Neural cell (in vitro differentiated cells): Measurements from ENCODE around the gene PSMC3. TPM values are rescaled to one million over a fixed set of nuclear protein-coding genes. Genes with fewer than 3 reads are reported as not detected.

Source experiments
- H2AFZ ChIP-seq: fragments of 200-600, 300-800 bp; sonication (generic), shearing (Covaris generic); 2 replicates; pipeline ENCODE4 v1.6.0; 2014; ENCODE audit warnings: low read depth, mild to moderate bottlenecking, antibody characterized with exemption, low read length, moderate library complexity
- H3F3A ChIP-seq: fragments of 200-600 bp; shearing (Covaris generic); 2 replicates; pipeline ENCODE4 v1.6.1; 2016; ENCODE audit warnings: mild to moderate bottlenecking, moderate library complexity, mixed read lengths, antibody characterized with exemption, low read length; ENCODE audit not compliant: insufficient read depth, poor library complexity, severe bottlenecking
- H3K27ac ChIP-seq: fragments of 200-600, 300-800 bp; sonication (generic), shearing (Covaris generic); 2 replicates; pipeline ENCODE4 v1.5.1; 2014; ENCODE audit warnings: mild to moderate bottlenecking, low read length, moderate library complexity
- H3K27me3 ChIP-seq: fragments of 300-800, 200-600 bp; sonication (generic), shearing (Covaris generic); 2 replicates; pipeline ENCODE4 v1.6.0; 2014; ENCODE audit warnings: mild to moderate bottlenecking, low read depth, low read length, moderate library complexity; ENCODE audit not compliant: insufficient read depth
- H3K36me3 ChIP-seq: fragments of 300-800, 200-600 bp; sonication (generic), shearing (Covaris generic); 2 replicates; pipeline ENCODE4 v1.5.1; 2014; ENCODE audit warnings: mild to moderate bottlenecking, antibody characterized with exemption, low read length, moderate library complexity; ENCODE audit not compliant: insufficient read depth
- H3K4me2 ChIP-seq: fragments of 300-800, 200-600 bp; sonication (generic), shearing (Covaris generic); 2 replicates; pipeline ENCODE4 v1.6.0; 2014; ENCODE audit warnings: mild to moderate bottlenecking, low read length
- H3K4me3 ChIP-seq: fragments of 300-800, 200-600 bp; sonication (generic), shearing (Covaris generic); 2 replicates; pipeline ENCODE4 v1.5.1; 2014; ENCODE audit warnings: mild to moderate bottlenecking, low read length, moderate library complexity
- H3K79me2 ChIP-seq: fragments of 200-600 bp; shearing (Covaris generic); replicated peaks from 2 replicates; pipeline ENCODE4 v1.6.0; 2014; ENCODE audit warnings: mild to moderate bottlenecking, low read length, moderate library complexity; ENCODE audit not compliant: insufficient read depth
- H3K9ac ChIP-seq: fragments of 300-800, 200-600 bp; sonication (generic), shearing (Covaris generic); 2 replicates; pipeline ENCODE4 v1.6.1; 2016; ENCODE audit warnings: mild to moderate bottlenecking, low read length, mixed read lengths
- H3K9me2 ChIP-seq: fragments of 200-600 bp; shearing (Covaris generic); 2 replicates; pipeline ENCODE4 v1.6.1; 2016; ENCODE audit warnings: mild to moderate bottlenecking, low read length, mixed read lengths; ENCODE audit not compliant: insufficient read depth
- H3K9me3 ChIP-seq: fragments of 200-600, 300-800 bp; sonication (generic), shearing (Covaris generic); 2 replicates; pipeline ENCODE4 v1.6.1; 2016; ENCODE audit warnings: mild to moderate bottlenecking, mixed run types, low read length, moderate library complexity, mixed read lengths
- H4K20me1 ChIP-seq: fragments of 200-600 bp; shearing (Covaris generic); 2 replicates; pipeline ENCODE4 v1.6.1; 2016; ENCODE audit warnings: mild to moderate bottlenecking, mixed run types; ENCODE audit not compliant: insufficient read depth
- CTCF ChIP-seq: fragments of 450-650 bp; IDR thresholded peaks from 2 replicates; pipeline ENCODE4 v1.5.1; 2014; ENCODE audit warnings: antibody characterized with exemption, mild to moderate bottlenecking, moderate library complexity; ENCODE audit not compliant: poor library complexity, severe bottlenecking
- EP300 ChIP-seq: fragments of 450-650 bp; conservative IDR thresholded peaks from 2 replicates; pipeline ENCODE4 v1.6.1; 2014; ENCODE audit warnings: antibody characterized with exemption, mild to moderate bottlenecking, moderate library complexity; ENCODE audit not compliant: poor library complexity, severe bottlenecking
- EZH2 ChIP-seq: fragments of 200-600, 300-800 bp; shearing (Covaris generic), sonication (generic); IDR thresholded peaks from 2 replicates; pipeline ENCODE4 v1.6.1; 2014; ENCODE audit warnings: antibody characterized with exemption, low read length, borderline replicate concordance, mild to moderate bottlenecking; ENCODE audit not compliant: insufficient read depth, poor library complexity, severe bottlenecking
- MXI1 ChIP-seq: fragments of 450-650 bp; conservative IDR thresholded peaks from 2 replicates; pipeline ENCODE4 v1.6.1; 2014; ENCODE audit warnings: antibody characterized with exemption, mild to moderate bottlenecking; ENCODE audit not compliant: poor library complexity, severe bottlenecking
- POLR2AphosphoS5 ChIP-seq: IDR thresholded peaks from 2 replicates; pipeline ENCODE4 v1.6.1; 2012
- RAD21 ChIP-seq: fragments of 450-650 bp; conservative IDR thresholded peaks from 2 replicates; pipeline ENCODE4 v1.6.1; 2014; ENCODE audit warnings: antibody characterized with exemption, mild to moderate bottlenecking, moderate library complexity
- REST ChIP-seq: IDR thresholded peaks from 2 replicates; pipeline ENCODE4 v1.6.1; 2012; ENCODE audit warnings: borderline replicate concordance
- SMC3 ChIP-seq: fragments of 450-650 bp; conservative IDR thresholded peaks from 2 replicates; pipeline ENCODE4 v1.6.1; 2014; ENCODE audit warnings: antibody characterized with exemption, mild to moderate bottlenecking, moderate library complexity; ENCODE audit not compliant: poor library complexity
- TAF1 ChIP-seq: IDR thresholded peaks from 2 replicates; pipeline ENCODE4 v1.6.1; 2012; ENCODE audit warnings: low read depth
- polyA plus RNA-seq: library from polyadenylated mRNA; depleted of rRNA; stranded (reverse); fragments of >200 nt; gene quantifications from 2 replicates; pipeline ENCODE4 v1.2.3, GENCODE V29; 2014

The PSMC3 gene
- polyA plus RNA-seq, 1 donor from 2014 or later = 157 TPM

- Histone ChIP-seq H3K4me3 (no peak overlapping the region), H4K20me1 (no peaks in the 10 kb centered on the region), H3F3A (no peaks in the 10 kb centered on the region), H3K4me2 (no peak overlapping the region), H3K9me3 (no peaks in the 10 kb centered on the region), H2AFZ (peak overlapping the region; percentile 32), H3K27me3 (no peaks in the 10 kb centered on the region), H3K9ac (no peak overlapping the region), H3K79me2 (no peaks in the 10 kb centered on the region), H3K9me2 (no peaks in the 10 kb centered on the region), H3K27ac (no peak overlapping the region), H3K36me3 (no peaks in the 10 kb centered on the region)
- no peak for TF ChIP-seq POLR2AphosphoS5
- TF ChIP-seq REST = no peak
- TF ChIP-seq EP300 = no peak
- no peak for TF ChIP-seq EZH2
- no peak for TF ChIP-seq SMC3
- no peak for TF ChIP-seq MXI1
- TF ChIP-seq TAF1 = no peak
Measured at GRCh38 chr11:47399860-47400767, 26.1 kb downstream of the PSMC3 start.

- no peak overlapping the region for H3K4me3 ChIP-seq
- H2AFZ ChIP-seq = no peak overlapping the region
- H3K4me2 ChIP-seq = no peak overlapping the region
- no peaks in the 10 kb centered on the region for H3K9me3 ChIP-seq
- no peak overlapping the region for H3K27ac ChIP-seq
- H3K36me3 ChIP-seq = no peaks in the 10 kb centered on the region
- H3K9me2 ChIP-seq = no peaks in the 10 kb centered on the region
- TF ChIP-seq EP300 (no peak), POLR2AphosphoS5 (no peak), REST (no peak), MXI1 (no peak), RAD21 (no peak), SMC3 (no peak), EZH2 (no peak), TAF1 (no peak), CTCF (no peak)
- H4K20me1 ChIP-seq = no peaks in the 10 kb centered on the region
- H3K79me2 ChIP-seq = no peaks in the 10 kb centered on the region
- H3K27me3 ChIP-seq = no peaks in the 10 kb centered on the region
- no peak overlapping the region for H3K9ac ChIP-seq
- H3F3A ChIP-seq = no peaks in the 10 kb centered on the region
Measured at GRCh38 chr11:47398551-47398950, 27.7 kb downstream of the PSMC3 start.
